HK-2 (cell line): ENCODE measurements around the gene POLDIP3.
A peak's percentile ranks its signal among the peaks of the same experiment; 100 is the strongest.
"Not testable (repeated sequence)": the region's sequence is repeated elsewhere in the genome, so short reads cannot be mapped to it uniquely, and the experiment has no call there.

Experiments
- DNase-seq: peaks from one replicate; pipeline ENCODE4 v3.0.0-alpha.2; 2018; ENCODE audit not compliant: unreplicated experiment

POLDIP3 gene

GRCh38 chr22:42619261-42620063 lies 4.8 kb upstream of the POLDIP3 start:
- DNase-seq, result no peak

- DNase-seq, result no peak
Measured at GRCh38 chr22:42617155-42617983, 2.7 kb upstream of the POLDIP3 start.

- DNase-seq, result not testable (repeated sequence)
Measured at GRCh38 chr22:42615860-42616175, 1.1 kb upstream of the POLDIP3 start.

- peak; percentile 90 for DNase-seq
Measured at GRCh38 chr22:42615092-42615859, 593 bp upstream of the POLDIP3 start.

- DNase-seq, result no peak
Measured at GRCh38 chr22:42613872-42614301, 796 bp downstream of the POLDIP3 start.

- DNase-seq, result no peak
Measured at GRCh38 chr22:42612336-42612735, 2.3 kb downstream of the POLDIP3 start.

- DNase-seq, result no peak
Measured at GRCh38 chr22:42611051-42611450, 3.6 kb downstream of the POLDIP3 start.

- no peak for DNase-seq
Measured at GRCh38 chr22:42610186-42610585, 4.5 kb downstream of the POLDIP3 start.

- DNase-seq, result no peak
Measured at GRCh38 chr22:42608823-42609361, 5.8 kb downstream of the POLDIP3 start.

GRCh38 chr22:42608136-42608822 lies 6.4 kb downstream of the POLDIP3 start:
- no peak for DNase-seq

GRCh38 chr22:42607641-42608040 lies 7.0 kb downstream of the POLDIP3 start:
- DNase-seq, result not testable (repeated sequence)

GRCh38 chr22:42604403-42604802 lies 10.3 kb downstream of the POLDIP3 start:
- no peak for DNase-seq

GRCh38 chr22:42603427-42603826 lies 11.3 kb downstream of the POLDIP3 start:
- DNase-seq, result no peak

GRCh38 chr22:42602470-42602869 lies 12.2 kb downstream of the POLDIP3 start:
- no peak for DNase-seq

GRCh38 chr22:42601879-42602465 lies 12.7 kb downstream of the POLDIP3 start:
- DNase-seq, result no peak

- no peak for DNase-seq
Measured at GRCh38 chr22:42596863-42597530, 17.7 kb downstream of the POLDIP3 start.

- DNase-seq, result no peak
Measured at GRCh38 chr22:42596336-42596735, 18.3 kb downstream of the POLDIP3 start.

GRCh38 chr22:42595434-42595833 lies 19.2 kb downstream of the POLDIP3 start:
- DNase-seq, result no peak

- no peak for DNase-seq
Measured at GRCh38 chr22:42591987-42592386, 22.7 kb downstream of the POLDIP3 start.

GRCh38 chr22:42587588-42588175 lies 27.0 kb downstream of the POLDIP3 start:
- no peak for DNase-seq
